Measurements from ENCODE around the gene CAST. TPM values are rescaled to one million over a fixed set of nuclear protein-coding genes. Genes with fewer than 3 reads are reported as not detected.

Gene CAST
- total and polyA plus RNA-seq, 10 donors, result 30.0 to 233 (median 185) TPM

- Histone ChIP-seq H3K27me3 (replicated peaks in 1 of 7) (no peaks in the 10 kb centered on the region), H3K4me3 (no peak overlapping the region), H3K27ac (no peak overlapping the region), H3K36me3 (no peaks in the 10 kb centered on the region), H3K4me1 (peaks cover 4 to 26% (median 12%) of the 10 kb centered on the region in 6 donors), H3K9me3 (no peaks in the 10 kb centered on the region)
- intact Hi-C loops (cut with DNase I; ENCODE audit: low total_unique reads), result no loop called here
- TF ChIP-seq CTCF (IDR thresholded peaks at IDR 0.05 in 8 of 11, conservative IDR thresholded peaks at IDR 0.05 in 3 of 11) (no peak), POLR2AphosphoS5 (IDR thresholded peaks at IDR 0.05) (no peak), POLR2A (IDR thresholded peaks at IDR 0.05) (no peak)
- DNase-seq, result no peak
- 81 to 94% (median 90%) methylated on average over 6 of the region's 6 CpGs for WGBS, 5 donors
These were observed 160.7 kb downstream of the CAST start for GRCh38 chr5:96822686-96823459.

GRCh38 chr5:96823900-96824380, 161.8 kb downstream of the CAST start:
- TF ChIP-seq POLR2AphosphoS5 (IDR thresholded peaks at IDR 0.05) (no peak), POLR2A (IDR thresholded peaks at IDR 0.05) (no peak), CTCF (IDR thresholded peaks at IDR 0.05 in 8 of 11, conservative IDR thresholded peaks at IDR 0.05 in 3 of 11) (no peak)
- 63 to 80% (median 71%) methylated on average over 2 of the region's 2 CpGs for WGBS, 5 donors
- Histone ChIP-seq H3K4me3 (no peak overlapping the region), H3K9me3 (no peaks in the 10 kb centered on the region), H3K27ac (no peak overlapping the region), H3K36me3 (no peaks in the 10 kb centered on the region), H3K27me3 (replicated peaks in 1 of 7) (no peaks in the 10 kb centered on the region), H3K4me1 (peaks cover 4 to 23% (median 12%) of the 10 kb centered on the region in 6 donors)
- intact Hi-C loops (cut with DNase I; ENCODE audit: low total_unique reads), result no loop called here
- DNase-seq, result no peak

Other genes starting within 250 kb of the CAST start
- gene PCSK1, start 229.1 kb upstream of the CAST start, total RNA-seq, result under 1 TPM in 5 of 7 donors, not detected in 2; 0.07 to 0.72 (median 0.37) TPM
- gene PCSK1, start 229.1 kb upstream of the CAST start, polyA plus RNA-seq, result under 1 TPM; 0.04 to 0.10 (median 0.05) TPM
- gene ERAP1, start 145.6 kb downstream of the CAST start, total RNA-seq, result 10 to 100 TPM; 53.4 to 86.7 (median 71.1) TPM
- gene ERAP1, start 145.6 kb downstream of the CAST start, polyA plus RNA-seq, result 10 to 100 TPM in 1 of 3 donors, 1 to 10 TPM in 2; 7.3 to 12.3 (median 8.3) TPM
- gene ERAP2, start 214.1 kb downstream of the CAST start, total RNA-seq, result 10 to 100 TPM; 33.2 to 91.8 (median 66.8) TPM
- gene ERAP2, start 214.1 kb downstream of the CAST start, polyA plus RNA-seq, result 10 to 100 TPM; 10.6 to 38.6 (median 14.7) TPM

All from spleen (tissue), 11 donors.